D341Med (cell line): ENCODE measurements around the gene UTP3.
"Not testable (repeated sequence)": the region's sequence is repeated elsewhere in the genome, so short reads cannot be mapped to it uniquely, and the experiment has no call there.

ENCODE experiments used
- DNase-seq: peaks from one replicate; pipeline ENCODE4 v3.0.0; 2012; ENCODE audit warnings: low spot score

UTP3 gene

DNA sequence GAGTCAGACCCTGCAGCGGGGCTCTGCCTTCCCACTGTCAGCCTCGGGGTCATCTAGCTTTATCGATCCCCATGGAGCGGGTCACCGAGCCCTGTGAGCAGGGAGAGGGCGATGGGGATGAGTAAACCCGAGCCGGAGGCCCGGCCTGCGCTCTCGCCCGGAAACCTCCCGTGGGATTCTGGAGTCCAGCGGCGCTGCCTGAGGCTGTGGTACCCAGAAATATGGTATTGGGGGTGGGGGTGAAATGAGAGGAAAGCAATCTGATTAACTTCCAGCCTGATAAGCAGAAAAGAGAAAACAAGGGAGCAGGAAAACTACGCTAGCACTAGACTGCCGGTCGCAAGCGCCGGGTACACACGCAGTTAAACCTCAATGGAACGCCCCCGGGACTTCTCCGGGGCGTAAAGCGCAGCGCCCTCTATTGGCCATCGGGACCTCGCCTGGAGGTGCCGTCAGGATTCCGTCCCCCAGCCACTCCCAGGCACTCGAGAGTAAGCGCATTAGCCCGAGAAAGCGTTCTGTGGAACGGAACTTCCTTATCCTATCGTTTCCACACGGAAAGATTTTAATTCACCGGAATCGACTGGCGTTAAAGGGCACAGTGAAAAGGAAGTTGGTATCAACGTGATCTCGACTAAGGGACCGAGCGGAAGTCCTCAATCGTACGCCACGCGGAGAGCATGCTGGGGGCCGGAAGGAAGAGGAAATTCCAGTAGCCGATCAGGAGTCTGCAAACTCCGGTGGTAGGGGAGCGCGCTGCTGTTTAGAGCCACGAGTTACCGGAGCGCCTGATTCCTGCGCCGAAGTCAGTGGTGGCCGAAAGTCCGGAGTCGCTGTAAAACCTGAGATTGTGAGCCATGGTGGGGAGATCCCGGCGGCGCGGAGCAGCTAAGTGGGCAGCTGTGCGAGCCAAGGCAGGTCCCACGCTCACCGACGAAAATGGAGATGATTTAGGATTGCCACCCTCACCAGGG, at the start of gene UTP3:
Gene UTP3 (plus strand): TSS at position 712 of the 974 bp plus-strand sequence. CDS start 146 bp downstream, at position 858.
- DNase-seq = peak; percentile 94

DNA sequence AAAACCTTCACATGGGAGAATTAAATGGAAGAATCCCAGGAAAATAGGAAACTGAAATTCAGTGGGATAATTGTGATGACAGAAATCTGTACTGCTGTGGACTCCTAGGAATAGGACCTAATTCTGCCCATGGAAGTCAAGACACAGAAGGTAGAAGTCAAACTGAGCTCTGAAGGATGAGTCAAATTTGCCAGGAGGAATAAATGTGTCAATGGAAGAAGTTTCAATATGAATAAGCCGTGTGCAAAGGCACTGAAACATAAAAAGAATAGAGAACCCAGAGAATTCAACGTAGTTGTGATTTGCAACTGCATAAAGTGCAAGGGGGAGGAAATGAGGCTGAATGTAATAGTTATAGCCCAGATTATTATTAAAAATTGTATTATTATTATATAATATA, 48.1 kb upstream of the UTP3 start:
- DNase-seq = no peak

DNA sequence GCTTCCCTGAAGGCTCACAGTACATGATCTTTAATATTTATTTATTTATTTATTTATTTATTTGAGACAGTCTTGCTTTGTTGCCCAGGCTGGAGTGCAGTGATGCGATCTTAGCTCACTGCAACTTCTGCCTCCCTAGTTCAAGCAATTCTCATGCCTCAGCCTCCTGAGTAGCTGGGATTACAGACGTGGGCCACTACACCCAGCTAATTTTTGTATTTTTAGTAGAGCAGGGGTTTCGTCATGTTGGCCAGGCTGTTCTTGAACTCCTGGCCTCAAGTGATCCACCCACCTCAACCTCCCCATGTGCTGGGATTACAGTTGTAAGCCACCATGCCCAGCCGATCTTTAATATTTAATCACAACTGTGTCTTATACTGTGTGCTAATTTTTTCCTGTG, 37.6 kb upstream of the UTP3 start:
- not testable (repeated sequence) for DNase-seq

GRCh38 chr4:70651864-70652506, 36.3 kb upstream of the UTP3 start:
- peak; percentile 58 for DNase-seq

GRCh38 chr4:70654605-70655011, 33.7 kb upstream of the UTP3 start:
- DNase-seq = no peak

DNA sequence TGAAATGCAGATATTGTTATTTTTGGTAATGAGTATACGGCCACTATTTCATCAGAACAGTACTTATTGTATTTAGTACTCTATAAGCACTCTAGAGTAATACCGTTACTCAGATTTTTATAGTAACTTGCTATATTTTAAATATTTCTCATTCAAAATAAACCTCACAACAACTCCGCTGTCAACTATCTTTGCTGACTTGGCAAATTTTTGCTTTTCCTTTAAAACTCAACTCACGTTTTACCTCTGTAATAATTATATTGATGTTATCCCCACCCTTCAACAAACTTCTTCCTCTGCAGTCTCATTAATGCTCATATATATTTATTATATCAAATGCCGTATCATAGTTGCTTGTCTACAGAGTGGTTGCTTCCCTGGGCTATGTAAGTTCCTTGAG, 31.0 kb upstream of the UTP3 start:
- DNase-seq = no peak

GRCh38 chr4:70658418-70658817, 29.9 kb upstream of the UTP3 start:
- no peak for DNase-seq

DNA sequence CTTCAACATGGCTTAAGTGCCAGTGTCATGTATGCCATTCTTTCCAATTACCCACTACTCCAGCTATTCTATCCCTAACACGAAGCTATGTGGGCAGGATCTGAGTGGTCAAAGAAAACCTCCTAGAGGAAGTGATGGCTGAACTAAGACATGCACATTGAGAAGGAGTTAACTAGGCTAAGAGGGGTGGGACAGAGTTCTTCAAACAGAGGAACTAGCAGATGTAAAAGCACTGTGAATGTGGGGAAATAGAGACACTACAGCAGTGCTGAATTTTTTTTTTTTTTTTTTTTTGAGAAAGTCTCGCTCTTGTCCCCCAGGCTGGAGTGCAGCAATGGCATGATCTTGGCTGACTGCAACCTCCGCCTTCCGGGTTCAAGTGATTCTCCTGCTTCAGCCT, 28.2 kb upstream of the UTP3 start:
- DNase-seq = no peak

DNA sequence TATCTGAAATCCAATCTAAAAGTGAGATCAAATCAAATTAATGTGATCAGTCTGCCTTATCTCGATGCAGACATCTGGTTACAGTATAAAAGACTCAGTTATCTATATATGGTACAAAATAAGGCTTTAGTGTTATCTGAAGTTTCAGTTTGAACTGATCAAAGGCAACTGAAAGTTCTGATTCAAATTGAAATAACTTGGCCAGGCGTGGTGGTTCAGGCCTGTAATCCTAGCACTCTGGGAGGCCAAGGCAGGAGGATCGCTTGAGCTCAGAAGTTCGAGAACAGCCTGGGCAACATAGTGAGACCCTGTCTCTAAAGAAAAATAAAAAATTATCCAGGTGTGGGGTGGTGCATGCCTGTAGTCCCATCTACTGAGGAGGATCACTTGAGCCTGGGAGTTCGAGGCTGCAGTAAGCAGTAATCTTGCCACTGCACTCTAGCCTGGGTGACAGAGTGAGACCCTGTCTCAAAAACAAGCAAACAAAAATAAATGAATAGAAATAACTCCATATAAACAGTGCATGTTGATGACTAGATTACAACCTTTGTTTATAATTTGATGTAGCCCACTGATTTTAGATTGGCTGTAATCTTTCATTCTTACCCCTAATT, 26.9 kb upstream of the UTP3 start:
- not testable (repeated sequence) for DNase-seq

- no peak for DNase-seq
Observed at GRCh38 chr4:70666369-70666768, 22.0 kb upstream of the UTP3 start, which contains the start of gene JCHAIN. Gene JCHAIN, minus strand, starts transcription at chr4:70666508. Its CDS starts 18 bp downstream, at chr4:70666490.

GRCh38 chr4:70667740-70668535, 20.4 kb upstream of the UTP3 start:
- no peak for DNase-seq

DNA sequence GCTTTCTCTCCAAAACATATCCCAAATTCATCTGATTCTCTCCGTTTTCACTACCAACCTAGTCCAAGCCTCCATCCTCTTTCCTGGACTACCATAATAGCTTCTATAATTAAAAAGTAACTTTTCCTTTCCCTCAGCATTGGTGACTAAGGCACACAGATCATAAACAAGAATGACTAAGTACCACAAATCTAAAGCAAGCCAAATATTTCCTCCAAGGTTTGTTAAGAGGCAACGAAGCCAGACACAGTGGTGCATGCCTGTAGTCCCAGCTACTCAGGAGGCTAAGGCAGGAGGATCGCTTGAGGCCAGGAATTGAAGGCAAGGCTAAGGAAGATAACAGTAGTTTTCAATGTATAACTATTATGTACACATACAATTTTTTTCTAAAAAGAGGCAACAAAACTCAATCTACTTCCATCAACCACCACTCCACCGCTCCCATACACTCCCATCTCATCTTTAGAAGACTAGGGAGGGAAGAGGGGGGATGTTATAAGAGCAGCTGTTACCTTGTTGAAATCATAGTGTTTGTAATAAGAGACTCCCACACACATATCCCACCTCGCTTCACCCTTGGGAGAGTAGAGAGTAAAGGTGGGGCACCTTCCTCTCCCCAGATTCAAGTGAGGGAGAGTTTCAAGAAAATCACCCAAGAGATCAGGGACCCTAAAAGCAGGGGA, 17.9 kb upstream of the UTP3 start:
- DNase-seq = no peak

- no peak for DNase-seq
Observed at GRCh38 chr4:70671091-70671490, 17.2 kb upstream of the UTP3 start.

- no peak for DNase-seq
Observed at GRCh38 chr4:70674191-70674590, 14.1 kb upstream of the UTP3 start.

- no peak for DNase-seq
Observed at GRCh38 chr4:70674731-70675130, 13.6 kb upstream of the UTP3 start.

DNA sequence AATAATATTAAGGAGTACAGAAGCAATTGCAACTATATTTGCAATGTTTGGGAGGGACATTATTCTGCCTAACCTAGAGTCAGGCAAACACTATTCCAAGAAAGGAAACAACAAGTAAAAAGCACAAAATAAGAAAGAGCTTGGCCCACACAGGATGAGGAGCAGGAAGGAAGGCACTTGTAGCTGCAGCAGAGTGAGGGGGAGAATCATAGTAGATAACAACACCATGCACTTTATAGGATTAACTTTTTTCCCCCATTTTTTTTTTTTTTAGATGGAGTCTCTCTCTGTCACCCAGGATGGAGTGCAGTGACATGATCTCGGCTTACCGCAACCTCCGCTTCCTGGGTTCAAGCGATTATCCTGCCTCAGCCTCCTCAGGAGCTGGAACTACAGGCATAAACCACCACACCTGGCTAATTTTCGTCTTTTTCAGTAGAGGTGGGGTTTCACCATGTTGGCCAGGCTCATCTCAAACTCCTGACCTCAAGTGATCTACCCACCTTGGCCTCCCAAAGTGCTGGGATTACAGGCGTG, 11.7 kb upstream of the UTP3 start:
- DNase-seq = no peak

DNA sequence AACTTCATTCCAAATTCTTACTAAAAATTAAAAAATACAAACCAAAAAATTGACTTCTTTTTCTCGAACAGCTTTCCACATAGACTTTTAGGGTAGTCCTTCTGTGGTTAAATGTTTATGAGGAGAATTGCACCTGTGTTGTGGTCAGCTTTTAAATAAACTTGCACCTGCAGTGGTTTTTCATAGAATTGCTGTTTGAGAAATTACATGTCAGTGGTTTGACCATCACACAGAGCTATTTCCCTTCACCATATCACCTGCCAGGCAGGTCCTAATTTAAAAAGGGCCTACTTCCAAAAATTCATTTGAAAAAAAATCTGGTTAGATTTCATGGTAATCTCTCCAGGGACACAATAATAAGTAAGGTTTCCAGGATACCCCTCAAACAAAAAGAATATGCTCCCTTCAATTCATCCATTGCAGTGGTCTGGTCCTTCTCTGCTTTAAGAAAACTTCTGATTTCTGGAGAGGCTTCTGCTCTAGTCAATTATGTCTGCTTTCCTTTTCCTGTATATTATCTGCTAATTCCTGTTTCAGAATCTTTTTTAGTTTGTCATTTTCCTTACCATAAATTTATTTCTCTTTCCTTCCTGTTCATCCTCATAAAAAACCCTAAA, 9.8 kb upstream of the UTP3 start:
- DNase-seq = no peak

- DNase-seq = no peak
Observed at GRCh38 chr4:70680934-70681333, 7.4 kb upstream of the UTP3 start.

DNA sequence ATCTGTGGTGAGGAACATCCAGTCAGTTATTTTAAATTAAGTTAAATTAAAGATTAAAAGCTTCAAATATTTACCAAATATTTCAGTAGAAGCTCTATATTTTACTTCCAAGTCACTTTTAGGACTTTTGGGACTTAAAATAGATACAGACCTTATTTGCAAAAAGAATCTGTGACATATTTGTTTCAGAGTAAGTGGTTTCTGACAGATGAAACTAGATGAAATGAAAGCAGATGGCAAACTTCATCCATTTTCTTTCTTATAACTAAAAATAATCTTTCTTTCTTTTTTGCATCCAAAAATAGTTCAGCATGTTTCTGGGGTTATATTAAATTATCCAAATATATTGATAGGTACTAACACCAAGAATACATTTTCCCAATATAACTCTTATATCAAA, 6.6 kb upstream of the UTP3 start:
- DNase-seq = no peak

- DNase-seq = not testable (repeated sequence)
Observed at GRCh38 chr4:70682142-70682541, 6.2 kb upstream of the UTP3 start.

DNA sequence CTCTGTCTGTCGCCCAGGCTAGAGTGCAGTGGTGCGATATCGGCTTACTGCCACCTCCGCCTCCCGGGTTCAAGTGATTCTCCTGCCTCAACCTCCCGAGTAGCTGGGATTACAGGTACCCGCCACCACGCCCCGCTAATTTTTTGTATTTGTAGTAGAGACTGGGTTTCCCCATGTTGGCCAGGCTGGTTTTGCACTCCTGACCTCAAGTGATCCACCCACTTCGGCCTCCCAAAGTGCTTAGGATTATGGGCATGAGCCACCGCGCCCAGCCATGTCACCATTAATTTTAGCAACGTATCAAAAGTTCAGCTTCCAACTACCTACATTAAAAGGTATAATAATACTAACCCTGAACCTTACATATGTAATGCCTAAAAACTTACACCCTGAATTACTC, 940 bp upstream of the UTP3 start:
- no peak for DNase-seq
